ENCODE data around the gene KLHL17.
"Not testable (repeated sequence)": the region's sequence is repeated elsewhere in the genome, so short reads cannot be mapped to it uniquely, and the experiment has no call there.

DNA sequence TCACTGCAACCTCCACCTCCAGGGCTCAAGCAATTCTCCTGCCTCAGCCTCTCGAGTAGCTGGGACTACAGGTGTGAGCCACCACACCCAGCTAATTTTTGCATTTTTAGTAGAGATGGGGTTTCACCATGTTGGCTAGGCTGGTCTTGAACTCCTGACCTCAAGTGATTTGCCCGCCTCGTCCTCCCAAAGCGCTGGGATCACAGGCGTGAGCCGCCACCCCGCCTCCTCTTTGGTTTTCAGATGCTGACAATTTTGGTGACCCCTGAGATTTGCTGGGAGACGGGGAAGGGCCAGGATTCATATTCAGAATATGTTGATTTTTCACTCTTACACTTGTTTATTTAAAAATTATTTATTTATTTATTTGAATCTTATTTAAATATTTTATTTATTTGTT lies 49.7 kb downstream of the KLHL17 start:
- TF ChIP-seq, protein P1, sequence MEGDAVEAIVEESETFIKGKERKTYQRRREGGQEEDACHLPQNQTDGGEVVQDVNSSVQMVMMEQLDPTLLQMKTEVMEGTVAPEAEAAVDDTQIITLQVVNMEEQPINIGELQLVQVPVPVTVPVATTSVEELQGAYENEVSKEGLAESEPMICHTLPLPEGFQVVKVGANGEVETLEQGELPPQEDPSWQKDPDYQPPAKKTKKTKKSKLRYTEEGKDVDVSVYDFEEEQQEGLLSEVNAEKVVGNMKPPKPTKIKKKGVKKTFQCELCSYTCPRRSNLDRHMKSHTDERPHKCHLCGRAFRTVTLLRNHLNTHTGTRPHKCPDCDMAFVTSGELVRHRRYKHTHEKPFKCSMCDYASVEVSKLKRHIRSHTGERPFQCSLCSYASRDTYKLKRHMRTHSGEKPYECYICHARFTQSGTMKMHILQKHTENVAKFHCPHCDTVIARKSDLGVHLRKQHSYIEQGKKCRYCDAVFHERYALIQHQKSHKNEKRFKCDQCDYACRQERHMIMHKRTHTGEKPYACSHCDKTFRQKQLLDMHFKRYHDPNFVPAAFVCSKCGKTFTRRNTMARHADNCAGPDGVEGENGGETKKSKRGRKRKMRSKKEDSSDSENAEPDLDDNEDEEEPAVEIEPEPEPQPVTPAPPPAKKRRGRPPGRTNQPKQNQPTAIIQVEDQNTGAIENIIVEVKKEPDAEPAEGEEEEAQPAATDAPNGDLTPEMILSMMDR (IDR thresholded peaks at IDR 0.05 in 8 of 11, conservative IDR thresholded peaks at IDR 0.05 in 3 of 11) = not testable (repeated sequence)
- not testable (repeated sequence) for TF ChIP-seq POLR2A, POLR2AphosphoS5 (IDR thresholded peaks at IDR 0.05)

Measured in spleen (tissue), 7 donors.